Hematopoietic multipotent progenitor cell treated with erythropoietin and hydrocortisone succinate and interleukin-3 and kit ligand, for 6 days (in vitro differentiated cells): Measurements from ENCODE around the gene EPHB3.

ENCODE experiments used
- DNase-seq: peaks from one replicate; pipeline ENCODE4 v3.0.0-alpha.2; 2015

Gene EPHB3

DNA sequence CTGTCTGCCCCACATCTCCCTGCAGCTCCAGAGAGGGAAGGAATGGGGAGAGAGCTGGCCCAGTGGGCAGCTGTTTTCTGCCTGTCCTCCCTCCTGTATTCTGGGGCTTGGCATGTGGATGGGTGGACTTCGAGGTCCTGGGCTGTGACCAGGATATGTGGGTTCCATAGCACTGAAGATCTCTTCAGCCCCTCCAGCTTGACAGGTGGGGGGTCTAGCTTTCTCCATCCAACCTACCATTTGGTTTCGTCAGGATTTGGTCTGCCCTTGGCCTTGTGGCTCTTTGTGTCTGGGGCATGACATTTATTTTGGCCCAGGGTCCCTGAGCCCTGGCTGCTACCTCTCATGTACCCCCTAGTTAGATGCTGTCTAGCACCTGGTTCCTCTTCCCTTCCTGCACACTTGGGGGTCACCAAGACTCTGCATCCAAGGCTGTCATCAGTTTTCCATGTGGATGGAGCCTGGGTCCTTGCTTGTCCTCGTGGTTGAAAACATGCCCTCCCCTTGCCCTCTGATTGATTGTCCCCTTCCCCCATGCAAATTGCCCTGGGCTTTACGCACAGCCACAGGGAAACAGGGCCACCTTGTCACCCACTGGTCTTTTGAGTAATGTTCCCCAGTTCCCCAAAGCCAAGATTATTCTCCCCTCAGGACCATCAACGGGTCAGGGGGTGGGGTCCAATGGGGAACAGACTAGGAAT, 3.2 kb downstream of the EPHB3 start:
- DNase-seq, result no peak

DNA sequence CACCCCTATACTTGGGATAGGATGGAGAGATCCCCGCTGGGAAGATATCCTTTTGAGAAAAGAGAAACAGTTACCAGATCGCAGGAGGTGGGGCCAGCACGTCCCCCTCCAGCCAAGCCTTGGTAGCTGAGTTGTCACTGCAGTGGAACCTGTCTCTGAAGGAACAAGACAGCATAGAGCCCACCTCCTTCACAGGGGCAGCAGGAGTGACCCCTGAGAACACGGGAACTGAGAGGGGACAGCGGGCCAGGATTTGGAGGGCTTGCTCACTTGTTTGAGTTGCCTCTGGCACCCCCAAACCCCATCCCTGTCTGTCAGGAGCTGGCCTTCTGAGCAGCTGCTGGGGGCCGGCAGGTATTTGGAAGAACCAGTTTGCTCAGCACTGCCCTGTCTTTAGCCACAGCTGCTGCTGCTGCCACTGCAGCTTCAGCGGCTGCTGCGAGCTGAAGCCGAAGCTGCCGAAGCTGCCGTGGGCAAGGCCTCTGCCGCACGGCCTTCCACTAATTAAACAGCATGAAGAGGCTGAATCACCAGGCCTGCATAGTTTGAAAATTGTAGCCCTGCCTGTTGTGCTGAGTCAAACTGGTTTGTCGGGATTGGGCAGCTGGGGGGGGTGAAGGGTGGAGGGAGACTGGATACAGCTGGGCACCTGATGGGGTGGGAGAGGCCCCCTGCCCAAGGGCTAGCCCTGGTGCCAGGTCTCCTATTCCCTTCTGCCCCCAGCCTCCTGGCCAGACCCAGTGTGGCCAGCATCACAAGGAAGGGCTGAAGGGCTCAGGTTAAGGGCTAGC, 4.0 kb downstream of the EPHB3 start:
- DNase-seq, result no peak

DNA sequence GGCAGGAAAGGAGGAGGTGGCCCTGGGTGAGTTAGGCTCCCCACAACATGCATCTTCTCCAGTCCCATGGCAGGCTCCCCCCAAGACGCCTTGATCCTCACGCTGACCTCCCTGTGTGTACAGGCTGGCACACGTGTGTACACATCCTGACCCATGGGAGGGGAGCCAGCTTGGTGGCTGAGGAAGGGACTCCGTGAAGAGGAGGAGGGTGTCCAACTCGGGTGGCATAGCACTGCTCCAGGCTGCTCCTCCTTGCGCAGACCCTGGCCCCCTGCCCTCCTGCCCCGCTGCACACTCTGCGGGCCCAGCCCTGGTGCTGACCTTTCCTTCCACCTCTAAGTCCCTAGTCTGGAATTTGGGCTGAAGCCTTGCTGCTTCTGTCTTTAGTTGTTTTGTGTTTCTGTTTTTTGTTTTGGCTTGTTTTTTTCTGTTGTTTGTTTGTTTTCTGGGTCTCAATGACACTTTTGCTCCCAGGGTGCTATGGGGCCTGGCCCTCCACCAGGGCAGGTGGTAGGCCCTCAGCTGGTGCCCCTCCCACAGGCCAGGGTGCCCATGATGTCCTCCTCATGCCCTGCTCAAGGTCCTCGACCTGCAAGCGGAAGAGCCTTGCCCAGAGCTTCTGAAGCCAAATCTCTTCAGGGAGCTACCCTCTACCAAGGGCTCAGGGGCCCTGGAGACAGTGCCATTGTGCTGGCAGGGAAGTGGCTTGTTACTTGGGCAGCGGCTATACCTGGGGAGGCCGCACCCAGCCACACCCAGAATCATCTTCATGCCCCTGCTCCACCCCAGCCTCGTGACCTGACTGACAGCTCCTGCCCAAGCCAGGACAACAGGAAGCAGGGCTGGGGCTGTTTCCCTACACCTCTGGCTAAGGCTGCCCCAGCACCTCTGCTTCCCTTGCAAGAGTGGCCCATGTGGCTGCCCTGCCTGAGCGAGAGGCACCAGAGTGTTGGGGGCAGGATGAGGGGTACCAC, 5.1 kb downstream of the EPHB3 start:
- no peak for DNase-seq

DNA sequence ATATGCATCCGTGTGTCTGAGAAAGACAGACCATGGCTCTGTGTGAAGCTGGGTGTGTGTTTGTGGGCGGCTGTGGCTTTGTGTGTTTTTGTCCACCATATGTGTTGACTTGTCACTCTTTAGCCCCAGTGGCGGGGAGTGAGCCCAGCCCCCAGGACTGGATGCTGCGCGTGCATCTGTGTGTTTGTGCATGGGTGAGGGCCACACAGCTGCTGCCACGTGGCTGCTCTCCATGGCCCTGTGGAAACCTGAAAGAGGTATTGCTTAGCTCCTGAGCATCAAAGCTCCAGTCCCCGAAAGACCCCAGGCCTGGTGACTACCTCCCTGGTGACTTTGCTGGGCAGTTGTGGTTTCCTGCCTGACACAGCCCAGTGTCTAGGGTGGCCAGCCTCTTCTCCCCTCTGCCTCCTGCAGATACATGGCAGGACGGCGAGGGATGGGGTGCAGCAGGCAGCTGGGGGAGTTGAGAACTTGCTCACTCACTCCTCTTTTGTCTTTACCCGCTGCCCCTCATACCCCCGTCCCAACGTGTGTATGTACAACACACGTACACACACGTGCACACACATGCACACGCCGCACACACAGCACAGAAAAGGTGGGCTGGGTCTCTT, 6.5 kb downstream of the EPHB3 start:
- DNase-seq, result no peak

DNA sequence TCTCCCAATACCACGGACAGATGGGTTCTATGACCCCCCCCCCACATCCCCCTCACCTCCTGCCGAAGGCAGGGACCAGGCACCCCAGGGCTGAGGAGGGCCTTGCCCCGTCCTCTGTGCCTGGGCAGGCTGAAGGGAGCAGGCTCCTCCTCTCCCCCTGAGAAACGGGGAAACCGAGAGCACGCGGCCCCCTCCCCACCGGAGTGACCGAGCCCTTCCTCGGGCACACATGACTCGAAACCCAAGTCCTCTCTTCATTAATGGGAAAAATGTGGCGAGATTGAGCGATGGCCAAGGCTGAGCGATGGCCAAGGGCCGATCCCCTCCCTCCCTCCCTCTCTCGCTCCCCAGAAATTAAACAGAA, 7.0 kb downstream of the EPHB3 start:
- no peak for DNase-seq

DNA sequence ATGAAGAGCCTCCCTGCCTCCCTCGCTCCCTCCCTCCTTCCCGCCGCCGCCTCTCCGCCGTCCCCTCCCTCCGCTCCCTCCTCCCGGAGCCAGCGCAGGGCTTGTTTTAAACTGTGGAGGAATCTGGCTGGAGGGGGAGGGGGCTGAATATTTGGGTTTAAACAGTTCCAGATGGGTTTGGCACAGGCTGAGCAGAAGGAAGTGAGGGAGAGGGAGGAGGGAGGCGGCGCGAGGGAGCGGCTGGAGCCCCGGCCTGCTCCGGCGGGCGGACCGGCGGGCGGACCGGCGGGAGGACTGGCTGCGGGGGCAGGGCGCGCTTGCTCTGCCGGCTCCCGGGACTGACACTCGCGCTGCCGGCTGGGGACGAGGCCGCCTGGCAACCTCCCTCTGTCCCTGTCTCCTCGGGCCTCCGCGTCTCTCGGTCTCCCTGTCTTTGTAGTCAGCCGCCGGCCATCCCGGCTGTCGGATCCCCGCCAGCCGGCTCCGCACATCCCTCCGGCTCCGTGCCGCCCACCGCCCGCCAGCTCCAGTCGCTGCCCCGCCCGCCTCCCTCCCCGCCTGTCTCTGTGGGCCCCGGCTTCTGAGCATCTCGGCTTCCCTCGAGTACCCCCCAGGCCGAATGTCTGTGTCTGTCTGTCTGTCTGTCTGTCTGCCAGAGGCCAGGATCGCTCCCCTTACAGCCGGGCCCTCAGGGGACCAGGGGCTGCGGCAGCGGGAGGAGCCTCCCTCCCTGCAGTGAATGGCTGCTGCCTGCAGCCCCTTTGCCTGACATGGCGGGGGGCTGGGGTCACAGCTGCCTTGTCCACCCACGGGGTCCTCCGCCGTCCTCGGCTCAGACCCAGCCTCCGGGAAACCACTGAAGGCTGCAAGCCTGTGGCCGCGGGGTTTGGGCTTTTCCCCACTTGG, 7.6 kb downstream of the EPHB3 start:
- DNase-seq, result no peak

DNA sequence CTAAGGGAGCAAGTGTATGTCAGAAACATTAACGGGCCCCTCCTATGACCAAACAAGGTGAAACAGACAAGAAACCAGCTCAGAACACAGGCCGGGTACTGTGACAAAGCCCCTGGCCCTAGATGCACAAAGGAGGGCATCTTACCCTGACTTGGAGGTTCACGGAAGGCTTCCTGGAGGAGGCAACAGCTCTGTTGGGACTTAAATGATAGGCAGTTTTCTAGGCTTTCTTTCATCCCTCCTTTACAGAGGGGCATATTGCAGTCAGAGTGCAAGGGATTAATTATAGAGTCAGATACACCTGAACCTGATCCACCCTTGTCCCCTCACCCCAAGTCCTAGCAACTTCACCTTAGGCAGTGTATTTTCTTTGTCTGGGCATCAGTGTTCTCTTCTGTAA, 8.4 kb downstream of the EPHB3 start:
- DNase-seq, result no peak

DNA sequence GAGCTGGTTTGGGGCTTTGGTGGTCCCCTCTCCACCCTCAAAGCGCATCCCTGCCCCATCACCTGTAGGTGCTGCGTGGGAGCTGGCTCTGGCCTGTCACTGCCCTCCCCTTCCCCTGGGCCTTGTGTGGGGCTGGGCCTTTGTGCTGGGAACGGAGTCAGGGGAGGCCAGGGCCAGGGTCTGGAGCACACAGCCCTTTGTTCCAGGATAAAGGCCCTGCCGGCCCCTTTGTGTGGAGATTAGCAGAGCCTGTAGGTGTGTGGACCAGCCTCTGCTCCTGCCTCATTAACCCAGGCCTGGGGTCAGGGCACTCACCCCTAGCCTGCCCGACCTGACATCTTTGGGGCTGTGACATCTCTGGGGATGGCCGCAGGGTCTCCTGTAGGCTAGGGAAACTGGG, 8.9 kb downstream of the EPHB3 start:
- DNase-seq, result no peak

DNA sequence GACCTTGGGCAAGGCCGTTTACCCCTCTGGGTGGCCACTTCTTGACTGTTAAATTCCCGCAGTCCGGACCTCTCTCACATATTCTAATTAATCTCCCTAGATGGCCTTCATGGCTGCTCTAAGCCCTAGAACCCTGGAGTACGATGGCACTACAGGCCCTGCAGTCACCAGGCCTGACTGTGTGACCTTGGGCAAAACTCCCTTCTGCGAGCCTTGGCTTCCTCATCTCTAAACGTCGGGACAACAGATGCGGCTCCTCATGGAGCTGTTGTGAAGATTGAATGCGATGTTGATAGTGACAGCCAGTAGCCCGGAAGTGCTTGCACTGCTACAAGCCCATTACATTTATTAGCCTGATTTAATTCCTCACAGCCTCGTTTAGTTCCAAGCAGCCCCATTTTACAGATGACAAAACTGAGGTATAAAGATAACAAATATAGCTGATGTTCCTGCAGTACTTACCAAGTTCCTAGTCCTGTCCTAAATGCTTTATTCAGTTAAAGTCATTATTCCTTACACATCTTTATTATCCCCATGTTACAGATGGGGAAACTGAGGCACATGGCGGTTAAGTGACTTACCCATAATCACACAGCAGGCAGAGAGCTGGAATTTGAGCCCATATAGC, 10.3 kb downstream of the EPHB3 start:
- no peak for DNase-seq

DNA sequence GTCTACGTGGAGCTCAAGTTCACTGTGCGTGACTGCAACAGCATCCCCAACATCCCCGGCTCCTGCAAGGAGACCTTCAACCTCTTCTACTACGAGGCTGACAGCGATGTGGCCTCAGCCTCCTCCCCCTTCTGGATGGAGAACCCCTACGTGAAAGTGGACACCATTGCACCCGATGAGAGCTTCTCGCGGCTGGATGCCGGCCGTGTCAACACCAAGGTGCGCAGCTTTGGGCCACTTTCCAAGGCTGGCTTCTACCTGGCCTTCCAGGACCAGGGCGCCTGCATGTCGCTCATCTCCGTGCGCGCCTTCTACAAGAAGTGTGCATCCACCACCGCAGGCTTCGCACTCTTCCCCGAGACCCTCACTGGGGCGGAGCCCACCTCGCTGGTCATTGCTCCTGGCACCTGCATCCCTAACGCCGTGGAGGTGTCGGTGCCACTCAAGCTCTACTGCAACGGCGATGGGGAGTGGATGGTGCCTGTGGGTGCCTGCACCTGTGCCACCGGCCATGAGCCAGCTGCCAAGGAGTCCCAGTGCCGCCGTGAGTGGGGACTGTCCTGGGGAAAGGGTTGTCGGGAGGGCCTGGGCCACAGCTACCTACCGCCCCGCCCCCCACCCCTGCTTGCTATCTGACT, 11.2 kb downstream of the EPHB3 start:
- DNase-seq, result no peak

DNA sequence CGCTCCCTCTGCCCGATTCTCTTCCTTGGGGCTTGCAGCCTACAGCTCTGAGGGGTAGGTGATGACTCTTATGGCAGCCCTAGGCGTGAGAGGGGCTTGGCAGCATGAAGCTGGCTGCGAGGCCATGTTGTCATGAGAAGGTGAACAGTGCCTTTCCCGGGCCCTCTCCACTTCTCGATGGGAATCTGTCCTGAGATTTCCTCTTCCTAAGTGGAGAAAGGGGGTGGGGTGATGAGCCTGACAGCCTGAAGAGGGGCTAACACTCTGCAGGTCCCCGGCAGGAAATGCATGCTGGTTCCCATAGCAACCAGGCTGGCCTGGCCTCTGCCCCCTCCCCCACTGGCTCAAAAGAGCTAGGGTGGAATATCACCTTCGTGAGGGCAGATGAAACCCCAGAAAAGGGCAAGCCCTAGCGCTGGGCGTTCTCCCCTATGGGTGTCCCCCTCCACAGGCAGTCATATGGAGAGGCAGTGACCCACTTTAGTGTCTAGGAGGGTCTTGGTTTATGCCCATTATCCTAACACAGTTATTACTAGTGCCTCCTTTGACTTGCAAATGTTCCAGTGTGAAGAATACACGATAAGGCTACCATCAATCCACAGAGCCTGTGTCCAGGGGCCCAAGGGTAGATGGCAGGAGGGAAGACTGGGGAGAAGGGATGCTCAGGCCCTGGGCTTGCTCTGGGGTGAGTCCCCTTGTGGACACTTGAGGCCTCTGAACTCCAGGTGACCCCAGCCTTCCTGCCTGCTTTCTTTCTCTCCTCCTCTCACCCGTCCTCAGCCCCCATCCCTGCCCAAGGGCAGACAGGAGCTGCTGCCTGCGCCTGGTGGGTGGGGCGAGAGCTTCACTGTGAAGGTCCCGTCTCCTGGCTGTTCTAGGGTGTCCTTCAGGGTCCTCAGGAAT, 13.2 kb downstream of the EPHB3 start:
- DNase-seq, result no peak

DNA sequence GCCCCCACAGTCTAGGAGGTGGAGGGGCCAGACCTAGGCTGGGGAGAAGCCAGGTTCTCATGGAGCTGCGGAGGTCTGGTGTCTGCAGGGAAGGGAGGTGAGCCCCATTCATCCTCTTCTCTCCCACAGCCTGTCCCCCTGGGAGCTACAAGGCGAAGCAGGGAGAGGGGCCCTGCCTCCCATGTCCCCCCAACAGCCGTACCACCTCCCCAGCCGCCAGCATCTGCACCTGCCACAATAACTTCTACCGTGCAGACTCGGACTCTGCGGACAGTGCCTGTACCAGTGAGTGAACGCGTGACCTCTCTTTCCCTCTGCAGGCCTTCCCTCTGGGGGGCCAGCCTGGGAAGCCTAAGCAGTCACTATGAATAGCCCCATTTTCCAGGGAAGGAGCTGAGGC, 14.1 kb downstream of the EPHB3 start:
- DNase-seq, result no peak

DNA sequence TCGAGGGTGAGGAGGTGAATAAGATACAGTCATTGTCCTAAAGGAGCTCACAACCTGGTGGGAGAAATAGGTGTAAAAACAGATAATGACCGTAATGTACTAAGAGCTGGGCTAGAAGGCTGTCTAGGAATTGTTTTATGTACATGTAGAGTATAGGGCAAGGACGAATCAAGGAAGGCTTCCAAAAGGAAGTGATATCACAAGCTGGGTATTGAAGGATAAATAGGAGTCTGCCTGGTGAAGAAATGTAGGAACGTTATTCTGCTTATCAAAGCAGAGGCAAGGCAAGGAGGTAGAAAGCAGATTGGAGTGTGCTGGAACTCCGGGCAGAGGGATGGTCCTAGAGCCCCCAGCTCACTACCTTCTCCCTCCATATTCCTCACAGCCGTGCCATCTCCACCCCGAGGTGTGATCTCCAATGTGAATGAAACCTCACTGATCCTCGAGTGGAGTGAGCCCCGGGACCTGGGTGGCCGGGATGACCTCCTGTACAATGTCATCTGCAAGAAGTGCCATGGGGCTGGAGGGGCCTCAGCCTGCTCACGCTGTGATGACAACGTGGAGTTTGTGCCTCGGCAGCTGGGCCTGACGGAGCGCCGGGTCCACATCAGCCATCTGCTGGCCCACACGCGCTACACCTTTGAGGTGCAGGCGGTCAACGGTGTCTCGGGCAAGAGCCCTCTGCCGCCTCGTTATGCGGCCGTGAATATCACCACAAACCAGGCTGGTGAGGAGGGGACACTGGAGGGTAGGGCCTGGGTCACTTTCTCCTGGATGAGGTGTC, 15.1 kb downstream of the EPHB3 start:
- no peak for DNase-seq

DNA sequence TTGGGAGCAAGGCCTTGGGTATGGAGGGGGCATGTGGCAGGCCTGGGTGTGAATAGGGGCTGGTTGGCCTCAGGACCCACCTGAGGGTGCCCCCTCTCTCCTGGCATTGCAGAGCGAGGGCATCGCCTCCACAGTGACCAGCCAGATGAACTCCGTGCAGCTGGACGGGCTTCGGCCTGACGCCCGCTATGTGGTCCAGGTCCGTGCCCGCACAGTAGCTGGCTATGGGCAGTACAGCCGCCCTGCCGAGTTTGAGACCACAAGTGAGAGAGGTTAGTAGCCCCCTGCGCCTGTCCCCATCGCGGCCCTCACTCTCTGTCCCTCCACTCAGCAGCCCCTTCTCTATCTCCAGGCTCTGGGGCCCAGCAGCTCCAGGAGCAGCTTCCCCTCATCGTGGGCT, 16.0 kb downstream of the EPHB3 start:
- DNase-seq, result no peak

DNA sequence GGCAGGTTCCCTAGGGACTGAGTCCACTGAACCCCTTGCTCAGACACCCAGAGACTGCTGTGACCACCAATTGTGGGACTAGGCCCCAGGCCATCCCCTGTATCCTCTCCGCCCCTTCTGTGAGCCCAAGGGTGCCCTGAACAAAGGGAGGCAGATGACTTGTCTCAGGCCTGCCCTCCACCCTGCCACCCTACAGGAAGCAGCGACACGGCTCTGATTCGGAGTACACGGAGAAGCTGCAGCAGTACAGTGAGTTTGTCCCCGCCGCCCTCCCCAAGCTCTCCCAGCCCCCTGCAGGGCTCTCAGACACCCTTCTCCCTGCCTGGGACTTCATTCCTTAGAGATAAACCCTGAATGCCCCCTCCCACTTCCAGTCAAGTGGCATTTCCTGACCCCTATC, 16.6 kb downstream of the EPHB3 start:
- no peak for DNase-seq

DNA sequence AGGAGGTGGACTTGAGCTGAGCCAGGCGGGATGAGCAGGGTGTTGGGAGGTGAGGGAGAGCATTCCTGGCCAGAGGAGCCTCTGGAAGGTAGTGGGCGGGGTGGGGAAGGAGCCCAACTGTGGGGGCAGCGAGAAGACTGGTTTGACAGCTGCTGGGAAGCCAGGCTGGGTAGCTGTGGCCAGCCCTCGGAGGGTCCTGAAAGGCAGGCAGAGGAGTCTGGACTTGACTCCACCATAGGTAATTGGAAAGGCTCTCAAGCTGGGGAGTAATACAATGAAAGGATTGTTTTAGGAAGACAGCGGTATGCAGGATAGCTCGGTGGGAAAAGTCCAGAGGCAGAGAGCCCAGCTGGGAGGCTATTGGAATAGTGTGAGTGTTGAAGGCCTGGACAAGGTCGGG, 17.2 kb downstream of the EPHB3 start:
- DNase-seq, result no peak

DNA sequence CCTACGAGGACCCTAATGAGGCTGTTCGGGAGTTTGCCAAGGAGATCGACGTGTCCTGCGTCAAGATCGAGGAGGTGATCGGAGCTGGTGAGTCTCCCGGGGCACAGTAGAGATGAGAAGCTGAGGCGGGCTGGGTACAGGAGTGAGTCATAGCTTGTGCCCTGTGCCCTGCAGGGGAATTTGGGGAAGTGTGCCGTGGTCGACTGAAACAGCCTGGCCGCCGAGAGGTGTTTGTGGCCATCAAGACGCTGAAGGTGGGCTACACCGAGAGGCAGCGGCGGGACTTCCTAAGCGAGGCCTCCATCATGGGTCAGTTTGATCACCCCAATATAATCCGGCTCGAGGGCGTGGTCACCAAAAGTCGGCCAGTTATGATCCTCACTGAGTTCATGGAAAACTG, 17.9 kb downstream of the EPHB3 start:
- no peak for DNase-seq

DNA sequence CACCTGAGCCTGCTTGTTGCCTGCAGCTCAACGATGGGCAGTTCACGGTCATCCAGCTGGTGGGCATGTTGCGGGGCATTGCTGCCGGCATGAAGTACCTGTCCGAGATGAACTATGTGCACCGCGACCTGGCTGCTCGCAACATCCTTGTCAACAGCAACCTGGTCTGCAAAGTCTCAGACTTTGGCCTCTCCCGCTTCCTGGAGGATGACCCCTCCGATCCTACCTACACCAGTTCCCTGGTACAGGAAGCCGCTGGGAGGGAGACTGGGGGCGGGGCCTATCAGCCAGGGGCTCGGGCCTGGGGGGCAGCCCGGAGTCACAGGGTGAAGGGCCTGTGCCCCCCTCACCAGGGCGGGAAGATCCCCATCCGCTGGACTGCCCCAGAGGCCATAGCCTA, 18.8 kb downstream of the EPHB3 start:
- no peak for DNase-seq

DNA sequence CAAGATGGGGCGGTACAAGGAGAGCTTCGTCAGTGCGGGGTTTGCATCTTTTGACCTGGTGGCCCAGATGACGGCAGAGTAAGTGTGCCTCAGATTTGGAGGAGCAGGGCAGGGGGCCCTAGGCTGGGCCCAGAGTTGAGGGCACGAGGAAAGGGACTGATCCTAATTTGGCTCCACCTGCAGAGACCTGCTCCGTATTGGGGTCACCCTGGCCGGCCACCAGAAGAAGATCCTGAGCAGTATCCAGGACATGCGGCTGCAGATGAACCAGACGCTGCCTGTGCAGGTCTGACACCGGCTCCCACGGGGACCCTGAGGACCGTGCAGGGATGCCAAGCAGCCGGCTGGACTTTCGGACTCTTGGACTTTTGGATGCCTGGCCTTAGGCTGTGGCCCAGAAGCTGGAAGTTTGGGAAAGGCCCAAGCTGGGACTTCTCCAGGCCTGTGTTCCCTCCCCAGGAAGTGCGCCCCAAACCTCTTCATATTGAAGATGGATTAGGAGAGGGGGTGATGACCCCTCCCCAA, 19.8 kb downstream of the EPHB3 start:
- DNase-seq, result no peak
